ENCODE results near the gene TMEM132E. TPM values are rescaled to one million over a fixed set of nuclear protein-coding genes. Genes with fewer than 3 reads are reported as not detected.

Gene TMEM132E
- total and polyA plus RNA-seq, 9 donors = 0.08 to 0.40 (median 0.20) TPM; not detected in 2

DNA sequence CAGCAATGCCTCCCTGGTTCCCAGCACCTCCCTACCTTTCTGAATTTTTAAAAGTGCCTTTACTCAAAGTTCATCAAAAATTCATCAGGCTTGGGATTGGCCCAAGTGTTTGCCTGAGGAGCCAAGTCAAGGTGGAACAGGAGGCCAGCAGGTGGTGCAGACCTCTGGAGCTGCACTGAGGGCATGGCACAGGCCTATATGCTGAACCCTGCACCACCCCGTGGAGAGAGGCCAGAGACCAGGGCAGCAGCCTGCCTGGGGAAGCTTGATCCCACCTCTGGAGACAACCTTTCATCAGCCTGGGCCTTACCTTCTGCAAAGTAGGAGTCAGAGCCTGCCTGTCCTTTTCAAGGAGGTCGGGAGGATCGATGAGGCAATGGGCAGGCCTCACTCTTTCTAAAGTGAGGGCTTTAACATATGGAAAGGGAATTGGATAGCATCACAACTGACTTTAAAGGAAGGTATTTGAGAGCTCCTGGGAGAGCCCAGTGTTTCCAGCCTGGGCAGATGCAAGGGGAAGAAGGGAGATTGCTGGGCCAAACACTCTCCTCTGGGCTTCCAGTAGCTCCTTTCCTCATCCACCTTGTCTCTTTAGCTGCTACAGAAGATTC lies 31.8 kb upstream of the TMEM132E start:
- no peak for DNase-seq
- Histone ChIP-seq H3K9me3 (no peaks in the 10 kb centered on the region), H3K27ac (no peak overlapping the region), H3K4me3 (no peak overlapping the region), H3K27me3 (no peaks in the 10 kb centered on the region), H3K36me3 (no peaks in the 10 kb centered on the region), H3K4me1 (ENCODE audit: insufficient read depth) (no peaks in the 10 kb centered on the region)
- TF ChIP-seq, protein P1, sequence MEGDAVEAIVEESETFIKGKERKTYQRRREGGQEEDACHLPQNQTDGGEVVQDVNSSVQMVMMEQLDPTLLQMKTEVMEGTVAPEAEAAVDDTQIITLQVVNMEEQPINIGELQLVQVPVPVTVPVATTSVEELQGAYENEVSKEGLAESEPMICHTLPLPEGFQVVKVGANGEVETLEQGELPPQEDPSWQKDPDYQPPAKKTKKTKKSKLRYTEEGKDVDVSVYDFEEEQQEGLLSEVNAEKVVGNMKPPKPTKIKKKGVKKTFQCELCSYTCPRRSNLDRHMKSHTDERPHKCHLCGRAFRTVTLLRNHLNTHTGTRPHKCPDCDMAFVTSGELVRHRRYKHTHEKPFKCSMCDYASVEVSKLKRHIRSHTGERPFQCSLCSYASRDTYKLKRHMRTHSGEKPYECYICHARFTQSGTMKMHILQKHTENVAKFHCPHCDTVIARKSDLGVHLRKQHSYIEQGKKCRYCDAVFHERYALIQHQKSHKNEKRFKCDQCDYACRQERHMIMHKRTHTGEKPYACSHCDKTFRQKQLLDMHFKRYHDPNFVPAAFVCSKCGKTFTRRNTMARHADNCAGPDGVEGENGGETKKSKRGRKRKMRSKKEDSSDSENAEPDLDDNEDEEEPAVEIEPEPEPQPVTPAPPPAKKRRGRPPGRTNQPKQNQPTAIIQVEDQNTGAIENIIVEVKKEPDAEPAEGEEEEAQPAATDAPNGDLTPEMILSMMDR (IDR thresholded peaks at IDR 0.05) = no peak
- TF ChIP-seq POLR2A (IDR thresholded peaks at IDR 0.05) = no peak
- TF ChIP-seq EP300 (IDR thresholded peaks at IDR 0.05) = no peak
- intact Hi-C loops (cut with DNase I) = no loop called here
- 41 to 60% (median 49%) methylated on average over 3 of the region's 3 CpGs for WGBS, 3 donors

DNA sequence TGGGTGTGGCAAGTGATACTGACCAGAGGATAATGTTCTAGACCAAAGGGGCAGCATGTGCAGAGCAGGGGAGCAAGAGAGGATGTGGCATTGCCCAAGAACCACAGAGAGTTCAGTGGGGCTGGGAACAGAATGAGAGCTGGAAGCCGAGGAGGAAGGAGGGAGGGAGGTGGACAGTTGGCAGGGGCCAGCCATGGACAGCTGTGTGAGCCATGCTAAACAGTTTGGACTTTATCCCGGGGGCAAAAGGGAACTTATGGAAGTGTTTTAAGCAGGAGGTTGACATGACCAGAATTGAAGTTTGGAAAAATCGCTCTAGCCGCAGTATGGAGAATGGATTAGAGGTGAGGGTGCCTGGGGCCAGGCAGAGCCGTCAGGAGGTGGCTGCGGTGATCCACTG lies 29.4 kb upstream of the TMEM132E start:
- intact Hi-C loops (cut with DNase I) = no loop called here
- H3K4me1 ChIP-seq (ENCODE audit: insufficient read depth) = no peaks in the 10 kb centered on the region
- H3K36me3 ChIP-seq = no peaks in the 10 kb centered on the region
- TF ChIP-seq EP300 (IDR thresholded peaks at IDR 0.05) = no peak
- TF ChIP-seq, protein P1 (IDR thresholded peaks at IDR 0.05) = no peak
- no peak for TF ChIP-seq POLR2A (IDR thresholded peaks at IDR 0.05)
- 42 to 55% (median 50%) methylated on average over 6 of the region's 6 CpGs for WGBS, 3 donors
- no peak overlapping the region for H3K4me3 ChIP-seq
- no peak overlapping the region for H3K27ac ChIP-seq
- no peak for DNase-seq
- H3K9me3 ChIP-seq = no peaks in the 10 kb centered on the region
- no peaks in the 10 kb centered on the region for H3K27me3 ChIP-seq

DNA sequence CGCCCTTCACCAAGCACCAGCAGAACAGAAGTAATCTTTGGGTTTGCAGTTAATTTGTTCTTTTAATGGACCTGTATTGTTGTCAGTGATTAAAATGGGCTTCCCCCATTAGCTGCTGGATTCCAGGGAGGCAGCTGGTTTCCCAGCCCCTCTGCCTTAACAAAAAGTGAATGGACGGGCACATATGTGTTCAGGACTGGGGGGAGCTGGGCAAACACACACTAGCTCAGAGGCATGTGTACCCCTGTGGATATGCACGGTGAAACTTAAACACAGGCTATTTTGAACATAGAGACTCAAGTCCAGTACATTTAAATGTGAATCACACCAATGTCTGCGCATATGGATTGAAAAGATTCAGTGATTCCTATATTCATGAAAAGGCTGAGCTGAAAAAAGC lies 25.5 kb upstream of the TMEM132E start:
- TF ChIP-seq POLR2A (IDR thresholded peaks at IDR 0.05) (no peak), EP300 (IDR thresholded peaks at IDR 0.05) (no peak)
- TF ChIP-seq, protein P1 (IDR thresholded peaks at IDR 0.05) = no peak

DNA sequence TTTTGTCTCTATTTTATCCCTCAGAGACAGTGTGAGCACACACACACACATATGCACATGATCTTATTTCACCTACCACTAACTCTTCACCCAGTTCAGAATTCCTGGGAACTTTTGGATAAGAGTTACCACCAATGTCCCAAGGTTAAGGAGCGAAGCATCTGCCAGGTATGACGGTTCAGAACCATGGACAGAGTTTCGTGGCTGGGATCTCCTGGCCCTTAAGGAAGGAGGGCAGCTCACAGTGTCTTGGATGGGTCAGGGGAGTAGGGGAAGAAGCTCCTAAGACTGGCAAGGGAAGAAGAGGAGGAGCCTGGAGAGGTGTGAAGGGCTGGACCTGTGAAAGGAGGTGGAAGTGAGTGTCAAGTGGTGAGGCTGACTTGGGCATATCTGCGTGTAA lies 23.0 kb upstream of the TMEM132E start:
- TF ChIP-seq, protein P1 (IDR thresholded peaks at IDR 0.05) = no peak
- TF ChIP-seq POLR2A (IDR thresholded peaks at IDR 0.05) (no peak), EP300 (IDR thresholded peaks at IDR 0.05) (no peak)
- DNase-seq = no peak
- Histone ChIP-seq H3K9me3 (no peaks in the 10 kb centered on the region), H3K4me3 (no peak overlapping the region), H3K4me1 (ENCODE audit: insufficient read depth) (no peaks in the 10 kb centered on the region), H3K27me3 (no peaks in the 10 kb centered on the region), H3K27ac (no peak overlapping the region), H3K36me3 (no peaks in the 10 kb centered on the region)
- whole genome bisulfite sequencing, 3 donors = 3 to 9% (median 3%) methylated on average over 4 of the region's 4 CpGs
- intact Hi-C loops (cut with DNase I) = no loop called here

More for the DNA sequence above, 25.5 kb upstream of the TMEM132E start:
- no peaks in the 10 kb centered on the region for H3K36me3 ChIP-seq
- intact Hi-C loops (cut with DNase I) = no loop called here
- no peak for DNase-seq
- H3K4me1 ChIP-seq (ENCODE audit: insufficient read depth) = no peaks in the 10 kb centered on the region
- WGBS, 3 donors = 63 to 69% (median 65%) methylated on average over 4 of the region's 4 CpGs
- H3K9me3 ChIP-seq = no peaks in the 10 kb centered on the region
- H3K27me3 ChIP-seq = no peaks in the 10 kb centered on the region
- H3K27ac ChIP-seq = no peak overlapping the region
- H3K4me3 ChIP-seq = no peak overlapping the region
